A549 treated with Hydrocortisone at 1 μM for 4 hours (cell line): ENCODE results near the gene FRMPD2. TPM values are rescaled to one million over a fixed set of nuclear protein-coding genes. Genes with fewer than 3 reads are reported as not detected.

ENCODE experiments used
- total RNA-seq: library from RNA; stranded (reverse); fragments of 200-300 nt; extraction: Qiagen RNA extraction; gene quantifications from 5 replicates; pipeline ENCODE4 v1.2.3, GENCODE V29; 2022

FRMPD2 gene
- 0.07 to 0.15 TPM (median 0.13 TPM) in 3 of 5 replicates, not detected in the others for total RNA-seq

DNA sequence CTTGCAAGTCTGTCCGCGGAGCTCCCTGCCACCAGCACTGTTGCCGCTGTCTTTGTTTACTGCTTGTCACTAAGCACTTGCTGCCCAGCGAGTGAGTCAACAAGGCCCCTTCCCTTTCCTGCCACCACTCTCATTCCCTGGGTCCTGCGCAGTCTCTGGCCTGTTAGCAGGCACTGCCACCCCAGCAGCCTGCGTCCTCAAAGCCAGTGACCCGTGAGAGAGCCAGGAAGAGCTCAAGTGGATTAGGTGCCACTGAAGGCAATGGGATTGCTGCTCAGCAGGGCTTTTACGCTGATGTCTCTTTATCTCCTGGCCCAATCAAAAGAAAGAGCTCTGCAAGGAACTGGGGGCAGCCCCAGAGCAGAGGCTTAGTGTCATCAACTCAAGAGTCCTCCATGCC, at the start of gene FRMPD2:
Gene FRMPD2, minus strand, starts transcription at position 61 of the 400 bp plus-strand sequence. CDS start 129 bp downstream, outside the sequence.

DNA sequence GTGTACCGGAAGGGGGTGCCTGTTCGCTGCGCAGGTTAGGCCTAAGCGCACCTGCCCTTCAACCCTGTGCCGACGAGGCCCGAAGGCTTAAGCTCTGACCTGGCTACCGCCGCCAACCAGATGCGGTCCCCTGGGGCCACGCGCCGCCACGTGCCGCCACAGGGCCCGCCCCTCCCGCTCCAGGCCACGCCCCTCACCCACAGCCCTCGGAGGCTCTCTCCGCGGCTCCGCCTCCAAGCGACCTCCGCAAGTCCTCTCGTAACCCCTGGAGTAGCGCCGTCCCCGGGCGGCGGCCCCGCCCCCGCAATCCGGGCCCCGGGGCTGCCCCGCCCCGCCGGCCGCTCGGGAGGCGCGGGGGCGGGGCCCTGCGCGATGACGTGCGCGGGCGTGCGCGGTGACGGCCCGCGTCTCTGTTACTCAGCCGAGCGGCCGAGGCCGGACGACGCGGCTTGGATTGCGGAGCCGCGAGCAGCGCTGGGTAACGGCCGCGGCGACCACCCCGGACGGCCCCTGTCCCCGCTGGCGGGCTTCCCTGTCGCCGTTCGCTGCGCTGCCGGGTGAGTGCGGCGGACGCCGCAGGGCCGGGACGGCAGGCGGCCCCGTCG, 31.9 kb upstream of the FRMPD2 start, which contains the start of gene MAPK8:
Gene MAPK8, plus strand, starts transcription at position 413 of the 605 bp plus-strand sequence. CDS start 94,984 bp downstream, outside the sequence.

Other genes with a start within 250 kb of the FRMPD2 start
- gene MAPK8, start 32.0 kb upstream of the FRMPD2 start, total RNA-seq, result 28.7 to 42.2 TPM (median 37.2 TPM) in 5 replicates